ENCODE results near the gene PTPN18. TPM values are rescaled to one million over a fixed set of nuclear protein-coding genes. Genes with fewer than 3 reads are reported as not detected.
A peak's percentile ranks its signal among the peaks of the same experiment; 100 is the strongest.

PTPN18 gene
- total RNA-seq, 1 donor from 2014 or later, result 37.5 TPM

- Mint-ChIP-seq H3K27ac (no peak overlapping the region), H3K4me1 (ENCODE audit: unreplicated experiment) (peaks cover 8% of the 10 kb centered on the region), H3K36me3 (no peaks in the 10 kb centered on the region), H3K27me3 (no peaks in the 10 kb centered on the region), H3K4me3 (no peak overlapping the region), H3K9me3 (no peaks in the 10 kb centered on the region)
- DNase-seq (ENCODE audit: extremely low spot score, unreplicated experiment), result no peak
- no peak for TF ChIP-seq CTCF (conservative IDR thresholded peaks at IDR 0.05)
Measured at GRCh38 chr2:130366720-130367119, 10.9 kb downstream of the PTPN18 start.

- no peak overlapping the region for H3K4me3 Mint-ChIP-seq
- peaks cover 9% of the 10 kb centered on the region for H3K4me1 Mint-ChIP-seq (ENCODE audit: unreplicated experiment)
- TF ChIP-seq CTCF (conservative IDR thresholded peaks at IDR 0.05), result no peak
- H3K27ac Mint-ChIP-seq, result no peak overlapping the region
- H3K9me3 Mint-ChIP-seq, result no peaks in the 10 kb centered on the region
- H3K27me3 Mint-ChIP-seq, result no peaks in the 10 kb centered on the region
- DNase-seq (ENCODE audit: extremely low spot score, unreplicated experiment), result no peak
- no peaks in the 10 kb centered on the region for H3K36me3 Mint-ChIP-seq
Measured at GRCh38 chr2:130368786-130369185, 12.9 kb downstream of the PTPN18 start.

- Mint-ChIP-seq H3K4me3 (no peak overlapping the region), H3K9me3 (no peaks in the 10 kb centered on the region), H3K4me1 (ENCODE audit: unreplicated experiment) (peaks cover 9% of the 10 kb centered on the region)
Measured at GRCh38 chr2:130369311-130369964, 13.6 kb downstream of the PTPN18 start.

GRCh38 chr2:130369965-130370341 lies 14.1 kb downstream of the PTPN18 start:
- Mint-ChIP-seq H3K4me1 (ENCODE audit: unreplicated experiment) (peaks cover 14% of the 10 kb centered on the region), H3K9me3 (no peaks in the 10 kb centered on the region), H3K4me3 (no peak overlapping the region), H3K27me3 (no peaks in the 10 kb centered on the region), H3K27ac (no peak overlapping the region), H3K36me3 (peaks cover 2% of the 10 kb centered on the region)
- TF ChIP-seq CTCF (conservative IDR thresholded peaks at IDR 0.05), result no peak
- no peak for DNase-seq (ENCODE audit: extremely low spot score, unreplicated experiment)

More at GRCh38 chr2:130369311-130369964, 13.6 kb downstream of the PTPN18 start:
- Mint-ChIP-seq H3K36me3 (no peaks in the 10 kb centered on the region), H3K27me3 (no peaks in the 10 kb centered on the region), H3K27ac (no peak overlapping the region)
- DNase-seq (ENCODE audit: extremely low spot score, unreplicated experiment), result no peak
- TF ChIP-seq CTCF (conservative IDR thresholded peaks at IDR 0.05), result no peak

GRCh38 chr2:130370490-130370889 lies 14.6 kb downstream of the PTPN18 start:
- no peak for TF ChIP-seq CTCF (conservative IDR thresholded peaks at IDR 0.05)
- Mint-ChIP-seq H3K4me3 (peak overlapping the region; percentile 39), H3K4me1 (ENCODE audit: unreplicated experiment) (peaks cover 15% of the 10 kb centered on the region), H3K27ac (no peak overlapping the region), H3K36me3 (peaks cover 5% of the 10 kb centered on the region), H3K9me3 (no peaks in the 10 kb centered on the region), H3K27me3 (no peaks in the 10 kb centered on the region)
- no peak for DNase-seq (ENCODE audit: extremely low spot score, unreplicated experiment)

- peak overlapping the region; percentile 86 for H3K27ac Mint-ChIP-seq
- peak overlapping the region; percentile 95 for H3K4me3 Mint-ChIP-seq
- TF ChIP-seq CTCF (conservative IDR thresholded peaks at IDR 0.05), result no peak
- no peaks in the 10 kb centered on the region for H3K9me3 Mint-ChIP-seq
- no peaks in the 10 kb centered on the region for H3K27me3 Mint-ChIP-seq
- DNase-seq (ENCODE audit: extremely low spot score, unreplicated experiment), result no peak
- peaks cover 15% of the 10 kb centered on the region for H3K4me1 Mint-ChIP-seq (ENCODE audit: unreplicated experiment)
- peaks cover 10% of the 10 kb centered on the region for H3K36me3 Mint-ChIP-seq
Measured at GRCh38 chr2:130371723-130372054, 15.8 kb downstream of the PTPN18 start.

Data from type B pancreatic cell (in vitro differentiated cells).